OCI-LY3 (cell line): ENCODE data around the gene DIP2C.
A peak's percentile ranks its signal among the peaks of the same experiment; 100 is the strongest.

Source experiments
- H2AFZ ChIP-seq: fragments of 200-600, 300-600 bp; shearing (Covaris generic); 2 replicates; pipeline ENCODE4 v1.6.0; 2014; ENCODE audit warnings: antibody characterized with exemption, low read depth, low read length
- H3K27ac ChIP-seq: fragments of 200-600, 300-600 bp; sonication (generic); 2 replicates; pipeline ENCODE4 v1.5.1; 2014; ENCODE audit warnings: mild to moderate bottlenecking, low read length, moderate library complexity, mixed read lengths
- H3K27me3 ChIP-seq: fragments of 200-600, 300-600 bp; sonication (generic); 2 replicates; pipeline ENCODE4 v1.6.1; 2014; ENCODE audit warnings: low read depth, low read length, mixed read lengths
- H3K36me3 ChIP-seq: fragments of 200-600, 300-600 bp; sonication (generic); replicated peaks from 2 replicates; pipeline ENCODE3; 2014; ENCODE audit warnings: low read depth, low read length, mixed read lengths
- H3K4me1 ChIP-seq: fragments of 300-600, 200-600 bp; sonication (generic); 2 replicates; pipeline ENCODE4 v1.6.1; 2014; ENCODE audit warnings: low read length, mixed read lengths
- H3K4me2 ChIP-seq: fragments of 200-600, 300-600 bp; sonication (generic); 2 replicates; pipeline ENCODE4 v1.6.1; 2014; ENCODE audit warnings: low read length, mixed read lengths
- H3K4me3 ChIP-seq: fragments of 300-600, 200-600 bp; sonication (generic); 2 replicates; pipeline ENCODE4 v1.5.1; 2014; ENCODE audit warnings: antibody characterized with exemption, mild to moderate bottlenecking, low read length, moderate library complexity
- H3K79me2 ChIP-seq: fragments of 300-600, 200-600 bp; shearing (Covaris generic); 2 replicates; pipeline ENCODE4 v1.6.1; 2014; ENCODE audit warnings: mild to moderate bottlenecking, low read length, mixed read lengths
- H3K9ac ChIP-seq: fragments of 300-600, 200-600 bp; shearing (Covaris generic); 2 replicates; pipeline ENCODE4 v1.6.0; 2014; ENCODE audit warnings: mild to moderate bottlenecking, low read length, moderate library complexity
- H3K9me3 ChIP-seq: fragments of 200-600, 300-600 bp; shearing (Covaris generic); 2 replicates; pipeline ENCODE4 v1.6.1; 2014; ENCODE audit warnings: low read length, mixed read lengths; ENCODE audit not compliant: insufficient read depth
- H4K20me1 ChIP-seq: fragments of 200-600, 300-600 bp; sonication (generic); 2 replicates; pipeline ENCODE4 v1.6.1; 2016; ENCODE audit warnings: low read length, mixed read lengths; ENCODE audit not compliant: insufficient read depth
- EZH2phosphoT487 ChIP-seq: fragments of 200-600 bp; shearing (Covaris generic); IDR thresholded peaks from 2 replicates; pipeline ENCODE4 v1.6.1; 2018; ENCODE audit warnings: antibody characterized with exemption, mixed run types, low read depth
- TF ChIP-seq, protein P1 (sequence below): fragments of 200-600, 300-600 bp; sonication (generic); IDR thresholded peaks from 2 replicates; pipeline ENCODE4 v1.5.1; 2014; ENCODE audit warnings: antibody characterized with exemption, low read length, low read depth

DIP2C gene

GRCh38 chr10:621981-622740 lies 67.3 kb downstream of the DIP2C start:
- H3K79me2 ChIP-seq: no peaks in the 10 kb centered on the region
- peaks cover 24% of the 10 kb centered on the region for H4K20me1 ChIP-seq
- no peak overlapping the region for H3K27ac ChIP-seq
- no peak overlapping the region for H3K4me2 ChIP-seq
- H3K9ac ChIP-seq: no peak overlapping the region
- no peak overlapping the region for H2AFZ ChIP-seq
- H3K36me3 ChIP-seq: no peaks in the 10 kb centered on the region
- H3K4me3 ChIP-seq: no peak overlapping the region
- TF ChIP-seq, protein P1, sequence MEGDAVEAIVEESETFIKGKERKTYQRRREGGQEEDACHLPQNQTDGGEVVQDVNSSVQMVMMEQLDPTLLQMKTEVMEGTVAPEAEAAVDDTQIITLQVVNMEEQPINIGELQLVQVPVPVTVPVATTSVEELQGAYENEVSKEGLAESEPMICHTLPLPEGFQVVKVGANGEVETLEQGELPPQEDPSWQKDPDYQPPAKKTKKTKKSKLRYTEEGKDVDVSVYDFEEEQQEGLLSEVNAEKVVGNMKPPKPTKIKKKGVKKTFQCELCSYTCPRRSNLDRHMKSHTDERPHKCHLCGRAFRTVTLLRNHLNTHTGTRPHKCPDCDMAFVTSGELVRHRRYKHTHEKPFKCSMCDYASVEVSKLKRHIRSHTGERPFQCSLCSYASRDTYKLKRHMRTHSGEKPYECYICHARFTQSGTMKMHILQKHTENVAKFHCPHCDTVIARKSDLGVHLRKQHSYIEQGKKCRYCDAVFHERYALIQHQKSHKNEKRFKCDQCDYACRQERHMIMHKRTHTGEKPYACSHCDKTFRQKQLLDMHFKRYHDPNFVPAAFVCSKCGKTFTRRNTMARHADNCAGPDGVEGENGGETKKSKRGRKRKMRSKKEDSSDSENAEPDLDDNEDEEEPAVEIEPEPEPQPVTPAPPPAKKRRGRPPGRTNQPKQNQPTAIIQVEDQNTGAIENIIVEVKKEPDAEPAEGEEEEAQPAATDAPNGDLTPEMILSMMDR: no peak
- no peak for TF ChIP-seq EZH2phosphoT487
- H3K9me3 ChIP-seq: no peaks in the 10 kb centered on the region
- H3K4me1 ChIP-seq: peaks cover 14% of the 10 kb centered on the region
- peaks cover 35% of the 10 kb centered on the region for H3K27me3 ChIP-seq

- Histone ChIP-seq H3K9me3 (no peaks in the 10 kb centered on the region), H3K36me3 (no peaks in the 10 kb centered on the region), H3K79me2 (no peaks in the 10 kb centered on the region), H3K27ac (no peak overlapping the region), H4K20me1 (peaks cover 24% of the 10 kb centered on the region), H3K4me3 (no peak overlapping the region), H3K4me2 (no peak overlapping the region), H2AFZ (no peak overlapping the region), H3K9ac (no peak overlapping the region), H3K27me3 (peaks cover 35% of the 10 kb centered on the region), H3K4me1 (peaks cover 14% of the 10 kb centered on the region)
- no peak for TF ChIP-seq EZH2phosphoT487
- TF ChIP-seq, protein P1: no peak
These were observed 68.0 kb downstream of the DIP2C start for GRCh38 chr10:621513-621912.

DNA sequence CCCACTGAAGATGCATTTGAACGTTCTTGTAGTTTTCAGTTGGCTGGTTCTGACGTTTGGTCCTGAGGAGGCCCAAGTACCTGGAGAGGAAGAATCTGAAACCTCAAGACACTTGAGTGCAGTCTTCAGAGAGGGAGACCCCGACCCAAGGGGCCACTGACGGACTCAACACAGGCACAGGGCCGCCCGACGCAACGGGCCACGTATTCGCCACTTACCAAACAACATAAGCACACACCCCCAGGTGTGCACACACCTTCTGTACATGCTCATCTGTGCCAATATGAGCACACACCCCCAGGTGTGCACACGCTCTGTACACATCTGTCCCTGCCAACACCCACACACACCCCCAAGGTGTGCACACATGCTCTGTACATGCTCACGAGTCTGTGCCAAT lies 68.5 kb downstream of the DIP2C start:
- Histone ChIP-seq H3K4me3 (no peak overlapping the region), H3K9ac (no peak overlapping the region), H3K4me1 (peaks cover 14% of the 10 kb centered on the region), H4K20me1 (peaks cover 24% of the 10 kb centered on the region), H3K27me3 (peaks cover 35% of the 10 kb centered on the region), H2AFZ (no peak overlapping the region), H3K9me3 (no peaks in the 10 kb centered on the region), H3K79me2 (no peaks in the 10 kb centered on the region), H3K27ac (no peak overlapping the region), H3K4me2 (no peak overlapping the region; the same call in 1 of the 2 replicates), H3K36me3 (no peaks in the 10 kb centered on the region)
- TF ChIP-seq EZH2phosphoT487: no peak
- TF ChIP-seq, protein P1: no peak

- Histone ChIP-seq H3K4me1 (peaks cover 14% of the 10 kb centered on the region), H2AFZ (no peak overlapping the region), H3K9ac (no peak overlapping the region), H3K4me3 (no peak overlapping the region; the same call in 1 of the 2 replicates), H3K9me3 (no peaks in the 10 kb centered on the region), H3K27me3 (peaks cover 35% of the 10 kb centered on the region), H4K20me1 (peaks cover 24% of the 10 kb centered on the region), H3K4me2 (peak overlapping the region; percentile 46), H3K79me2 (no peaks in the 10 kb centered on the region), H3K36me3 (no peaks in the 10 kb centered on the region), H3K27ac (no peak overlapping the region)
- no peak for TF ChIP-seq EZH2phosphoT487
- TF ChIP-seq, protein P1: no peak
These were observed 69.1 kb downstream of the DIP2C start for GRCh38 chr10:620417-620816.
